SK-N-SH (cell line): ENCODE measurements around the gene FUS. TPM values are rescaled to one million over a fixed set of nuclear protein-coding genes. Genes with fewer than 3 reads are reported as not detected.
A peak's percentile ranks its signal among the peaks of the same experiment; 100 is the strongest.

Experiments used
- CTCF ChIA-PET: fragments of 300-600, 350-600 bp; formaldehyde crosslinking; extraction: SDS; loops from one replicate; lab custom pipeline; 2021; lab: Yijun Ruan, JAX
- POLR2A ChIA-PET: fragments of 350-600 bp; sonication (Branson Sonifier 250); formaldehyde crosslinking; extraction: SDS; loops from one replicate; lab custom pipeline; 2020; ENCODE audit warnings: antibody characterized with exemption, inconsistent platforms; lab: Yijun Ruan, JAX
- DNase-seq: peaks from one replicate; pipeline ENCODE4 v3.0.0; 2012
- H2AFZ ChIP-seq: fragments of 200-600 bp; sonication (generic); 2 replicates; pipeline ENCODE4 v1.8.1; 2016; ENCODE audit warnings: antibody characterized with exemption, mild to moderate bottlenecking, low read depth
- H3F3A ChIP-seq: fragments of 200-600 bp; sonication (generic); replicated peaks from 2 replicates; pipeline ENCODE3; 2016; ENCODE audit warnings: antibody characterized with exemption, mild to moderate bottlenecking; ENCODE audit not compliant: insufficient read depth
- H3K27ac ChIP-seq, 2 experiments: fragments of 200-500 bp in 1 of 2; fragments of 200-600 bp in 1 of 2; sonication (Bioruptor generic) in 1 of 2; sonication (generic), shearing (Covaris generic) in 1 of 2; 2 replicates each; pipeline versions ENCODE4 v1.5.1 to v1.6.1; 2014 to 2016; ENCODE audit warnings: low read depth in 2 of 2, inconsistent platforms in 1 of 2, low read length in 1 of 2, mild to moderate bottlenecking in 1 of 2, mixed read lengths in 1 of 2
- H3K27me3 ChIP-seq: fragments of 200-600 bp; sonication (generic), shearing (Covaris generic); 2 replicates; pipeline ENCODE4 v1.6.1; 2016; ENCODE audit warnings: mixed run types; ENCODE audit not compliant: insufficient read depth
- H3K36me3 ChIP-seq, 2 experiments: fragments of 200-500 bp in 1 of 2; fragments of 200-600 bp in 1 of 2; sonication (Bioruptor generic) in 1 of 2; sonication (generic) in 1 of 2; replicated peaks in 1 of 2; 2 replicates each; pipeline versions ENCODE3 to v1.5.1; 2014 to 2016; ENCODE audit warnings: low read length in 1 of 2, mild to moderate bottlenecking in 1 of 2; ENCODE audit not compliant: insufficient read depth in 2 of 2, control insufficient read depth in 1 of 2
- H3K4me1 ChIP-seq, 2 experiments: fragments of 200-500 bp in 1 of 2; fragments of 200-600 bp in 1 of 2; sonication (Bioruptor generic) in 1 of 2; sonication (generic), shearing (Covaris generic) in 1 of 2; 2 replicates each; pipeline versions ENCODE4 v1.5.1 to v1.6.1; 2014 to 2016; ENCODE audit warnings: low read depth in 1 of 2, low read length in 1 of 2, mixed run types in 1 of 2; ENCODE audit not compliant: insufficient read depth in 2 of 2, control insufficient read depth in 1 of 2
- H3K4me2 ChIP-seq: fragments of 200-600 bp; sonication (generic), shearing (Covaris generic); 2 replicates; pipeline ENCODE4 v1.6.1; 2017; ENCODE audit warnings: mixed run types
- H3K4me3 ChIP-seq, 2 experiments: fragments of 200-500 bp in 1 of 2; fragments of 200-600 bp in 1 of 2; sonication (Bioruptor generic) in 1 of 2; sonication (generic), shearing (Covaris generic) in 1 of 2; 2 replicates each; pipeline versions ENCODE4 v1.5.1 to v1.8.1; 2014 to 2016; ENCODE audit warnings: low read depth in 2 of 2, inconsistent platforms in 1 of 2, low read length in 1 of 2, mild to moderate bottlenecking in 1 of 2, mixed read lengths in 1 of 2, moderate library complexity in 1 of 2
- H3K79me2 ChIP-seq: fragments of 200-600 bp; sonication (generic); 2 replicates; pipeline ENCODE4 v1.8.1; 2017; ENCODE audit warnings: mild to moderate bottlenecking; ENCODE audit not compliant: insufficient read depth
- H3K9ac ChIP-seq: fragments of 200-600 bp; sonication (generic); 2 replicates; pipeline ENCODE4 v1.6.1; 2017; ENCODE audit warnings: mixed run types
- H3K9me2 ChIP-seq: fragments of 200-600 bp; sonication (generic); 2 replicates; pipeline ENCODE4 v1.6.1; 2017; ENCODE audit warnings: mixed run types
- H3K9me3 ChIP-seq: fragments of 200-600 bp; sonication (generic); 2 replicates; pipeline ENCODE4 v1.6.1; 2017; ENCODE audit warnings: mixed run types, mild to moderate bottlenecking, moderate library complexity
- H4K20me1 ChIP-seq: fragments of 200-600 bp; sonication (generic); 2 replicates; pipeline ENCODE4 v1.6.1; 2017; ENCODE audit warnings: mild to moderate bottlenecking, mixed run types; ENCODE audit not compliant: insufficient read depth
- CTCF ChIP-seq: fragments of 200-600 bp; sonication (generic); IDR thresholded peaks from 2 replicates; pipeline ENCODE4 v1.6.1; 2017; ENCODE audit warnings: antibody characterized with exemption, mild to moderate bottlenecking, moderate library complexity
- FOXJ3 ChIP-seq: sonication (generic); formaldehyde crosslinking; IDR thresholded peaks from 2 replicates; pipeline ENCODE4 v1.5.1; 2020; ENCODE audit warnings: mild to moderate bottlenecking, missing genetic modification reagents
- GABPA ChIP-seq: IDR thresholded peaks from 2 replicates; pipeline ENCODE4 v1.4.0; 2012; ENCODE audit warnings: low read depth, mild to moderate bottlenecking
- MEF2A ChIP-seq: IDR thresholded peaks from 2 replicates; pipeline ENCODE4 v1.4.0; 2012; ENCODE audit warnings: low read depth, borderline replicate concordance
- NFIC ChIP-seq: IDR thresholded peaks from 2 replicates; pipeline ENCODE4 v1.4.0; 2012; ENCODE audit warnings: borderline replicate concordance
- POLR2AphosphoS5 ChIP-seq: IDR thresholded peaks from 2 replicates; pipeline ENCODE4 v1.6.1; 2012; ENCODE audit warnings: low read depth, low read length
- TAF1 ChIP-seq: IDR thresholded peaks from 2 replicates; pipeline ENCODE4 v1.6.1; 2012; ENCODE audit warnings: low read depth, mild to moderate bottlenecking, low read length, moderate library complexity, borderline replicate concordance
- USF1 ChIP-seq: IDR thresholded peaks from 2 replicates; pipeline ENCODE4 v1.4.0; 2012; ENCODE audit warnings: low read depth, borderline replicate concordance
- USF2 ChIP-seq: fragments of 150-350 bp; IDR thresholded peaks from 2 replicates; pipeline ENCODE4 v1.6.1; 2017; ENCODE audit warnings: antibody characterized with exemption, low read length, low read depth, borderline replicate concordance
- ZBTB33 ChIP-seq: IDR thresholded peaks from 2 replicates; pipeline ENCODE4 v1.4.0; 2012; ENCODE audit warnings: low read depth, borderline replicate concordance
- WGBS: methylation state at CpG from one replicate; pipeline ENCODE4 v1.1.6; 2017; ENCODE audit warnings: low lambda C conversion rate; 5-methylcytosine and 5-hydroxymethylcytosine counted together
- polyA plus RNA-seq, 3 experiments: library from polyadenylated mRNA; depleted of rRNA; stranded (reverse); fragments of >200 nt; gene quantifications; 2 replicates each; pipeline ENCODE4 v1.2.3, GENCODE V29; 2012

The FUS gene
- polyA plus RNA-seq, 1 of the 3 experiments (the other 2 are of a cell fraction): 429 TPM

- Histone ChIP-seq H3K4me3 (no peak overlapping the region), H3K27me3 (no peaks in the 10 kb centered on the region), H4K20me1 (peaks cover 100% of the 10 kb centered on the region), H3K79me2 (peaks cover 84% of the 10 kb centered on the region), H3K4me1 (peaks cover 0 to 1% of the 10 kb centered on the region in 2 experiments; a peak in 1 of 4 replicates), H3F3A (peaks cover 72% of the 10 kb centered on the region), H3K9ac (no peak overlapping the region), H2AFZ (no peak overlapping the region), H3K36me3 (peaks cover 92 to 99% of the 10 kb centered on the region in 2 experiments), H3K4me2 (no peak overlapping the region), H3K27ac (no peak overlapping the region; a peak in 1 of 4 replicates), H3K9me3 (no peaks in the 10 kb centered on the region), H3K9me2 (no peaks in the 10 kb centered on the region)
- ChIA-PET POLR2A (interaction anchor here (1.5 to 1.8 kb wide), 2 partner anchors 9 to 12 kb away, joined by 4 to 9 read pairs; partner anchors contain the start of gene FUS), CTCF (no interaction called here)
- TF ChIP-seq POLR2AphosphoS5 (0 out of 2 replicates have a peak, but pooled peaks have one; percentile 18), CTCF (no peak)
- no peak for DNase-seq
- 94% methylated on average over 3 of the region's 3 CpGs for WGBS
These were observed 8.8 kb downstream of the FUS start for GRCh38 chr16:31188450-31189411.

GRCh38 chr16:31189412-31189778 is 9.5 kb downstream of the FUS start:
- no peak overlapping the region for H2AFZ ChIP-seq
- TF ChIP-seq ZBTB33: no peak
- no peak for TF ChIP-seq FOXJ3 (CRISPR knock-in tag)
- no peak for TF ChIP-seq USF2
- TF ChIP-seq NFIC: no peak
- TF ChIP-seq GABPA: no peak
- TF ChIP-seq MEF2A: no peak
- no peak for TF ChIP-seq TAF1
- TF ChIP-seq USF1: no peak
- TF ChIP-seq, all 33 proteins: peak for 0
- H3K9me3 ChIP-seq: no peaks in the 10 kb centered on the region
- no peaks in the 10 kb centered on the region for H3K27me3 ChIP-seq
- H3K79me2 ChIP-seq: peaks cover 80% of the 10 kb centered on the region
- no peaks in the 10 kb centered on the region for H3K9me2 ChIP-seq
- 93% methylated on average over 2 of the region's 2 CpGs for WGBS
- no peak overlapping the region for H3K9ac ChIP-seq
- no peak overlapping the region for H3K4me3 ChIP-seq
- ChIA-PET CTCF (interaction anchor here (1.5 kb wide), 1 partner anchor 193 kb away, joined by 3 read pairs; no protein-coding TSS in a partner anchor), POLR2A (interaction anchor here (1.5 to 1.8 kb wide), 2 partner anchors 9 to 12 kb away, joined by 4 to 9 read pairs; partner anchors contain the start of gene FUS)
- H3K36me3 ChIP-seq: peaks cover 92 to 100% of the 10 kb centered on the region in 2 experiments
- no peak overlapping the region for H3K27ac ChIP-seq
- H3F3A ChIP-seq: peaks cover 79% of the 10 kb centered on the region
- no peak for DNase-seq
- peaks cover 100% of the 10 kb centered on the region for H4K20me1 ChIP-seq
- H3K4me1 ChIP-seq: no peaks in the 10 kb centered on the region
- no peak overlapping the region for H3K4me2 ChIP-seq
